DMS153 (cell line): ENCODE data around the gene IFI44.
A peak's percentile ranks its signal among the peaks of the same experiment; 100 is the strongest.

Experiments used
- DNase-seq: peaks from one replicate; lab custom pipeline; 2025; lab: John Stamatoyannopoulos, UW

Gene IFI44

GRCh38 chr1:78649628-78650027, at the start of gene IFI44:
IFI44 (plus strand) TSS chr1:78649831; CDS start chr1:78650196, 365 bp downstream.
- DNase-seq: no peak

- DNase-seq: no peak
These were observed 48.6 kb upstream of the IFI44 start for GRCh38 chr1:78601068-78601467.

GRCh38 chr1:78603206-78603605, 46.4 kb upstream of the IFI44 start:
- DNase-seq: no peak

GRCh38 chr1:78604643-78605042, 45.0 kb upstream of the IFI44 start:
- DNase-seq: no peak

GRCh38 chr1:78606274-78606673, 43.4 kb upstream of the IFI44 start:
- no peak for DNase-seq

- DNase-seq: no peak
These were observed 42.2 kb upstream of the IFI44 start for GRCh38 chr1:78607334-78607927.

GRCh38 chr1:78607944-78608343, 41.7 kb upstream of the IFI44 start:
- DNase-seq: peak; percentile 11

GRCh38 chr1:78617615-78618026, 32.0 kb upstream of the IFI44 start:
- DNase-seq: peak; percentile 66

GRCh38 chr1:78619032-78619431, 30.6 kb upstream of the IFI44 start:
- DNase-seq: no peak

- no peak for DNase-seq
These were observed 30.2 kb upstream of the IFI44 start for GRCh38 chr1:78619446-78619802.

GRCh38 chr1:78619803-78620579, 29.6 kb upstream of the IFI44 start, which contains the start of gene IFI44L:
IFI44L (plus strand) TSS chr1:78620448; CDS start chr1:78627916, 7,468 bp downstream.
- DNase-seq: no peak

- DNase-seq: no peak
These were observed 29.0 kb upstream of the IFI44 start for GRCh38 chr1:78620666-78621065.

GRCh38 chr1:78622548-78622947, 27.1 kb upstream of the IFI44 start:
- no peak for DNase-seq

- no peak for DNase-seq
These were observed 25.6 kb upstream of the IFI44 start for GRCh38 chr1:78624035-78624434.

GRCh38 chr1:78627321-78627720, 22.3 kb upstream of the IFI44 start:
- no peak for DNase-seq

- DNase-seq: no peak
These were observed 19.0 kb upstream of the IFI44 start for GRCh38 chr1:78630600-78630999.

GRCh38 chr1:78633209-78633608, 16.4 kb upstream of the IFI44 start:
- no peak for DNase-seq

GRCh38 chr1:78640462-78640861, 9.2 kb upstream of the IFI44 start:
- no peak for DNase-seq

- no peak for DNase-seq
These were observed 8.1 kb upstream of the IFI44 start for GRCh38 chr1:78641558-78641957.

GRCh38 chr1:78645723-78646122, 3.9 kb upstream of the IFI44 start:
- DNase-seq: no peak

GRCh38 chr1:78647238-78647637, 2.4 kb upstream of the IFI44 start:
- no peak for DNase-seq

- DNase-seq: no peak
These were observed 556 bp downstream of the IFI44 start for GRCh38 chr1:78650114-78650660.

GRCh38 chr1:78651241-78651640, 1.6 kb downstream of the IFI44 start:
- DNase-seq: no peak
